GM19238 (cell line): ENCODE data around the gene POLR3K.
"Not testable (repeated sequence)": the region's sequence is repeated elsewhere in the genome, so short reads cannot be mapped to it uniquely, and the experiment has no call there.

Experiments
- DNase-seq: peaks from one replicate; pipeline ENCODE4 v3.0.0; 2011; ENCODE audit warnings: low spot score; ENCODE audit not compliant: insufficient read length

POLR3K gene

GRCh38 chr16:46510-46909 is 6.9 kb downstream of the POLR3K start:
- DNase-seq, result not testable (repeated sequence)

DNA sequence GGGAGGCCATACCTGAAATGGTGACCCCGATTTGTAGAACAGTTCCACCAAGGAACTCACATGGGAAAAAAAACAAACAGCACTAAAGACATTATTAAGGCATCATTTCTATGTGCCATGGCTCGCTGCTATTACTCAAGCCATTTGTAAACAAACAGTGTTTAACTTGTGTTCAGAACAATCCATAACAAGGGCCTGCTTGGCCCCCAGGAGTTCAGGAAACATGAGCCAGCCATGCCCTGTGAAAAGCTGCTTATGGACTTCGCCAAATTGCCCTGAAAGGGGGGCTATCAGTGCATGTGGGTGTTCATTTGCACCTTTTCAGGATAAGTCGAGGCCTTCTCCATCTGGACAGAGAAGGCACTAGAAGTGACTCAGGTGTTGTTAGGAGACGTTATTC is 8.0 kb downstream of the POLR3K start:
- DNase-seq, result no peak

- DNase-seq, result no peak
These were observed 8.8 kb downstream of the POLR3K start for GRCh38 chr16:44655-45054.

DNA sequence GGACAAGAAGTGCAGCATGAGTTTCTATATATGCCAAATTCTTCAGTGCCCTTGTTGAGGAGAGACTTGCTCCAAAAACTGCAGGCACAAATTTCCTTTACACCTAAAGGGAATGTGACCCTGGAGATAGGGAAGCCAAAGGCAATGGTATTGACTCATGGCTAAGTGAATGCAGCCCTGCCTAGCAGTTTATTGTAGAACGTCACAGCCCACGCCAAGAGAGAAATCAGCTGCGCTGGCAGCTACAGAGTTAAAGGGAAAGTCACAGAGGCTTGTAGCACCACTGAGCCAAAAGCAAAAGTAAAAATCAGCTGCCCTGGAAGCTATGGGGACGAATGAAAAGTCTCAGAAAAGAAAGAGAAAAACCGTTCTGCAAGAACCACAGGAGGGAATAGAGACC is 10.1 kb downstream of the POLR3K start:
- no peak for DNase-seq

GRCh38 chr16:42691-43090 is 10.7 kb downstream of the POLR3K start:
- DNase-seq, result no peak

- DNase-seq, result no peak
These were observed 11.3 kb downstream of the POLR3K start for GRCh38 chr16:42069-42457.

GRCh38 chr16:41439-42068 is 11.9 kb downstream of the POLR3K start:
- no peak for DNase-seq

- peak; percentile 85 for DNase-seq
These were observed 14.2 kb downstream of the POLR3K start for GRCh38 chr16:38941-39892.

- DNase-seq, result not testable (repeated sequence)
These were observed 15.2 kb downstream of the POLR3K start for GRCh38 chr16:38206-38605.

DNA sequence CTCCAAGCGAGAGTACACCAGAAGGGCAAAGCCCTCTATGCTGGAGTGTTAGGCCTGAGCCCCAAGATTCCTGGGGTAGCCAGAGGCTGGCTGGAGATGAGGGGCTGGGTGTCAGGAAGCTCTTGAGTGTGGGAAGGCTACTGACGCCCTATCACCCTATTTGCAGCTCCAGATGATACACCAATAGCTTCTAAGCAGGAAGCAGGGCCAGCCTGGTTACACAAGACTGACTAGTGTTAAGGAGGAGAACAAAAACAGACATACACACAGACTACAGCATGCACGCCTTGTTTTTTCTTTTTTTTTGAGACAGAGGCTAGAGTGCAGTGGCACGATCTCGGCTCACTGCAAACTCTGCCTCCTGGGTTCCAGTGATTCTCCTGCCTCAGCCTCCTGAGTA is 15.9 kb downstream of the POLR3K start:
- DNase-seq, result no peak

DNA sequence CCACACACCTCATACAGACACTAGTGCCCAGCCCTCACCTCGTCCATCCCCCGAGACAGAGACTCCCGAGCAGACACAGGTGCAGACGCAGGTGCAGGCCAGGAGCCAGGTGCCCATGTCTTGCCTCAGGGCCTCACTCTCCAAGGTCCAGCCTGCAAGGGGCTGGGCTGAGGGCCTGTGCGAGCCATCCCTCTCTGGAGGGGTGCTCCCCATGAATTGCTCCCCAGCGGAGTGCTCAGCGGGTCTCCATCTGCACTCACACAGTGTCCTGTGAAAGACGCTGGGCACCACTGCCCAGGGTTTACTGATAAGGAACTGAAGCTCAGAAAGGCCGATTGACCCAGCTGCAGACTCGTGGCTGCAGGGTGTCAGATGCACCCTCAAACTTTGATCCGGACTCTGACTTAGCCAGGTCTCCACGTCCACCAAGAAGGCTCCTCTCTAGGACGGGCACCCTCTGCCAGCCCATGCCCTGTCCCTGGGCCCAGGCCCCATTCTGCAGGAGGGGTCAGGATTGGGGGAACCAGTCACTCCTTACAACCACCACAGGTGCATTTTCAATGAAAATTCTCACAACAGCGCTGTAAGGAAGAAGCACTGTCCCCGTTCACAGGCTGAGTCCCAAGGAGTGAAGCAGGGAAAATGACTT is 16.9 kb downstream of the POLR3K start:
- no peak for DNase-seq

DNA sequence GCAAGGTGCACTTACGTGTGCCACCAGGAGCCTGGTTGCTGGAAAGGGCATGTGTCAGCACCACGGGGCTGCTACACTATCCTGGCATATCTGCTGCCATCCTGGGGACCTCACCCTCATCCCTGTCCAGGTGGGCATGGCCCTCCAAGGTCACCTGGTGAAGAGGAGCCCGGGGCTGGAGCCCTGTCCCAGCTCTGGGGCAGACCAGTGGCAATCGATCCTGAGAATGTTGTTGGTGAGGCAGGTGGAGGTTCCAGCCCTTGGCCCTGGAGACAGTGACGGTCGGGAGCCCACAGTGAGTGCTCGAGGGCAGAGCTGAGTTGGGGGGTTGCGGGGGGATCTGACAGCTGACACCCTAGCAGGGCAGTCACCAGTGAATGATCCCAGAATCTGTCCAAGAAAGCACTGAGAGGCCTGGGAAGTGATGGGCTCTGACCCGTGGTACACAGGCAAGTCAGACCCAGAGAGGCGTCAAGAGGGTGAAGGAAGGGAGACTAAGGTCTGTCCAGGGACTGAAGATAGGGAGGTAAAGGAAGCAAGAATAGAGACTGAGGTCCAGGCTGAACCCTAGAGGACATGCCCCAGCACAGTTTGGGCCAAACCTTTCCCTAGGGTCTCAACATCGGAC is 17.6 kb downstream of the POLR3K start:
- no peak for DNase-seq

DNA sequence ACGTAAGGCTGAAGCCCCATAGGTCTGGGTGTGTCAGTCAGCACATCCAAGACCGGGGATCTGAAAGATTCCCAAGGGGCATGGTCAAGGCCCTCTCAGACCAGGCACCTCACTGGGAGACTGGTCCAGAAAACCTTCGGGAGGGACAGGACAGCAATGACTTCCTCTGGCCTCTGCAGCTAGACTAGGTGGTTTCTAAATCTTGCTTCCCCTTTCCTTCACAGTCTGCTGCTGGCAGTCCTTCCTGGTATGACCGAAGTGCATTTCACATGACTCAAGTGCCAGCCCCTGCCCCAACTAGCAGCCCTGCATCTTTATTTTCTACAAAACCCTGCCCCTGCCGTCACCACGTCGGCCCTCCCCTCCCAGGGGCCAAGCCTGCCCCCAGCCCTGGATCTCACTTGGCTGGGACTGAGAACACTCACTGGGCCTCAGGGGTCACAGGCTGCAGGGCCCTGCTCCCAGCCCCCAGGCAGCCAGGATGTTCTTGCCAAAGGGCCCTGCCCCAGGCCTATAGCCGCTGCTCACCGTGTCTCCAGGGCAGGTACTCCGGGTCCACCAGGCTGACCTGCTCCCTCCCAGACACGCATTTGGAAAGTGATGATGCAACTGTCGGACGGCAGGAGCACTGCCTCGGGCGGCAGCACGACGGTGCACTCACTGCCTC is 18.3 kb downstream of the POLR3K start:
- DNase-seq, result no peak

GRCh38 chr16:34648-34987 is 18.8 kb downstream of the POLR3K start:
- DNase-seq, result no peak

- no peak for DNase-seq
These were observed 19.3 kb downstream of the POLR3K start for GRCh38 chr16:33877-34647.

DNA sequence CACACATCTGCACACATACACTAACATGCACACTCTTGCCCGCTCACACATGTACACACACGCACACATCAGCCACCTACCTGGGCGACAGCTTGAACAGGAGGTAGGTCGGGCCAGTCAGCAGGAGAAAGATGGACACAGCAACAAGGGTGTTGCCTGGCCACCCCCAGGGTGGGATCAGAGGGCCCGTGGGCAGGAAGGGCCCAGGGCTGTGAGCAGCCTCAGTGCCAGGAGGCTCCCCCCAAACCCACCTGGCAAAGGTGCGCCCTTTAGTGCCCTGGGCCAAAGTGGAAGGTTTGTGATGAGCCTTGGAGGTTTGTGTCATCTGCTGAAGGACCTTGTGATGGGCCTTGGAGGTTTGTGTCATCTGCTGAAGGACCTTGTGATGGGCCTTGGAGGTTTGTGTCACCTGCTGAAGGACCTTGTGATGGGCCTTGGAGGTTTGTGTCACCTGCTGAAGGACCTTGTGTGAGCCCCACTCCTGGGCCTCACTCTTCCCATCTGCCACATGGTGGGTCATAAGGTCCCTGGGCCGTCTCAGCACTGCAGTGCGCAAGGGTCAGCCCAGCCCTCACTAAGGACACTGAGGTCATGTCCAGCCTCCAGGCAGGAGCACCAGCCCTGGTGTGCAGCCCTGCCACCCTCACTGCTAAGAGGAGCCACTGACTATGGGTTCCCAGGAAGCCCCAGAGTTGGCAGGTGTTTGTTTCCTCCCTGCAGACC is 20.1 kb downstream of the POLR3K start:
- not testable (repeated sequence) for DNase-seq

DNA sequence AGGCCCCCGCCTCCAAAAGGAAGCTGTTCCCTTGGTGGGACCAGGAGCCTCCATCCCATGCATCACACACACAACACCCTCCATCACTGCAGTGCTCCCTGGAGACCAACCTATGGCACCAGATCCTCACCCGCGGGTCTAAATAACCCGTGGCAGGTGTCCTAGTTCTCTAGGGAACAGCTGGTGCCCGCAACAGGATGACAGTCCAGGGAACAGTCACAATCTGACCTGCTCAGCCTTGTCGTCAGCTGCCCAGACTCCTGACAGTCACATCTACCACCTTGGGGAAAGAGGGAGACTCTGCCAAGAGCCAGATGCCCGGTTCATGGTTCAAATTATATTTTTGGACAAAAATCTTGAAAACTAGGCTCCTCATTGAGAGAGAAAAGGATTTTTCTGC is 22.8 kb downstream of the POLR3K start:
- not testable (repeated sequence) for DNase-seq

DNA sequence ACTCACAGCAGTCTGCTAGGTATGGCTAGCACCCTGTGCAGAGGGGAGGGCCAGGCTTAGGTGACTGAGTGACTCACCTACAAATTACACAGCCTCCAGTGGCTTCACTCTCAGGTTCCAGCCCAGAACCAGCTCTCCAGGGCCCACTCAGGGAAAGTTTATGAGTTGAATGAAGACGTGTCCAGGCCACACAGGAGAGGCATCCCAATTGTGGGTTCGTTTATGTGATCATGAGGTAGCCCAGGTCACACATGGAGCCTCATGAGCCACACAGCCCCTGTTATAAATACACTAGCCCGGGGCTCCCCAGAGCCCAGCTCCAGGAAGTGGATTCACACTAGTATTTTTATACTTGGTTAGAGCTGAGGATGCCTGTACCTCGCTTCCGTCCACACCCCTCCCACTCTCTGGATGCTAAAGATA is 27.5 kb downstream of the POLR3K start:
- not testable (repeated sequence) for DNase-seq

DNA sequence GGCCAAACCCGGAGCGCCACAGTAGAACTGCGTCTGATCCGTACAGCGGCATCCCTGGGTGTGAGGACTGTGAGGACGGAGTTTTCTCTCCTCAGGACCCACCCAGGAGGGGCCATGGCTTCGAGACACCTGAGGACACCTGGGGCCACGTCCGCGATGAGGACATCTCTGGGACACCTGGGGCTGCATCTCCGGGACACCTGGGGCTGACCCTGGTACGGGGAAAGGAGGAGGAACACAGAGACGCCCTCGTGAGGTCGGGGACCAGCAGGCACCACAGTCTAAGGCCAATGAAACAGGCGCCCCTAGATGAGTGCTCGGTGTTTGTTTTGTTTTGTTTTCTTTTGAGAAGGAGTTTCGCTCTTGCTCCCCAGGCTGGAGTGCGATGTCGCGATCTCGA is 29.3 kb downstream of the POLR3K start:
- DNase-seq, result not testable (repeated sequence)

DNA sequence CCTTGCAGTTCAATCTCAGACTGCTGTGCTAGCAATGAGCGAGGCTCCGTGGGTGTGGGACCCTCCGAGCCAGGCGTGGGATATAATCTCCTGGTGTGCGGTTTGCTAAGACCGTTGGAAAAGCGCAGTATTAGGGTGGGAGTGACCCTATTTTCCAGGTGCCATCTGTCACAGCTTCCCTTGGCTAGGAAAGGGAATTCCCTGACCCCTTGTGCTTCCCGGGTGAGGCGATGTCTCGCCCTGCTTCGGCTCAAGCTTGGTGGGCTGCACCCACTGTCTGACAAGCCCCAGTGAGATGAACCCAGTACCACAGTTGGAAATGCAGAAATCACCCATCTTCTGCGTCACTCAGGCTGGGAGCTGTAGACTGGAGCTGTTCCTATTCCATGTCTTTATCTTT is 32.5 kb downstream of the POLR3K start:
- not testable (repeated sequence) for DNase-seq
